Activated CD8-positive, alpha-beta T cell treated with anti-CD3 and anti-CD28 coated beads for 36 hours (primary cell): ENCODE measurements around the gene ADA. TPM values are rescaled to one million over a fixed set of nuclear protein-coding genes. Genes with fewer than 3 reads are reported as not detected.

ENCODE experiments used
- ATAC-seq: fragments of 200-7000 bp; cut with Tn5 transposase; one replicate; pipeline ENCODE4 v1.10.0; 2021; ENCODE audit warnings: mild to moderate bottlenecking, moderate library complexity
- CTCF ChIA-PET: fragments of 350-600 bp; sonication (Branson Sonifier 250); formaldehyde crosslinking; loops from one replicate; lab custom pipeline; 2021; ENCODE audit warnings: antibody characterized with exemption; lab: Charles Lee
- POLR2A ChIA-PET: fragments of 350-600 bp; sonication (Branson Sonifier 250); formaldehyde crosslinking; loops from one replicate; lab custom pipeline; 2021; ENCODE audit warnings: antibody characterized with exemption; lab: Charles Lee
- DNase-seq: peaks from one replicate; pipeline ENCODE4 v3.0.0-alpha.2; 2020
- H3K27ac Mint-ChIP-seq: one replicate; pipeline ENCODE4 v1.8.0; 2021; ENCODE audit warnings: mild to moderate bottlenecking, mixed read lengths
- H3K27me3 Mint-ChIP-seq: one replicate; pipeline ENCODE4 v1.8.0; 2021; ENCODE audit warnings: mixed read lengths
- H3K36me3 Mint-ChIP-seq: one replicate; pipeline ENCODE4 v1.8.0; 2021; ENCODE audit warnings: low read depth, mixed read lengths
- H3K4me1 Mint-ChIP-seq: one replicate; pipeline ENCODE4 v1.8.0; 2021; ENCODE audit warnings: low read depth, mixed read lengths
- H3K4me3 Mint-ChIP-seq: one replicate; pipeline ENCODE4 v1.8.0; 2021; ENCODE audit warnings: mild to moderate bottlenecking, moderate library complexity, mixed read lengths
- H3K9me3 Mint-ChIP-seq: one replicate; pipeline ENCODE4 v1.8.0; 2021; ENCODE audit warnings: mixed read lengths
- intact Hi-C: fragments of 100-400 bp; cut with micrococcal nuclease; formaldehyde crosslinking; loops from one replicate; pipeline ENCODE4 v1.10.0; 2022
- total RNA-seq, 2 experiments: library from RNA; stranded (reverse); gene quantifications; one replicate each; pipeline ENCODE4 v1.2.3, GENCODE V29; 2021
- TF ChIP-seq, protein P1 (sequence below): fragments of 200-600 bp; IDR thresholded peaks from one replicate; pipeline ENCODE4 v1.8.0; 2022; ENCODE audit warnings: antibody characterized with exemption, mild to moderate bottlenecking

The ADA gene
- total RNA-seq, 2 experiments from 2014 or later = 32.8 to 36.7 TPM

DNA sequence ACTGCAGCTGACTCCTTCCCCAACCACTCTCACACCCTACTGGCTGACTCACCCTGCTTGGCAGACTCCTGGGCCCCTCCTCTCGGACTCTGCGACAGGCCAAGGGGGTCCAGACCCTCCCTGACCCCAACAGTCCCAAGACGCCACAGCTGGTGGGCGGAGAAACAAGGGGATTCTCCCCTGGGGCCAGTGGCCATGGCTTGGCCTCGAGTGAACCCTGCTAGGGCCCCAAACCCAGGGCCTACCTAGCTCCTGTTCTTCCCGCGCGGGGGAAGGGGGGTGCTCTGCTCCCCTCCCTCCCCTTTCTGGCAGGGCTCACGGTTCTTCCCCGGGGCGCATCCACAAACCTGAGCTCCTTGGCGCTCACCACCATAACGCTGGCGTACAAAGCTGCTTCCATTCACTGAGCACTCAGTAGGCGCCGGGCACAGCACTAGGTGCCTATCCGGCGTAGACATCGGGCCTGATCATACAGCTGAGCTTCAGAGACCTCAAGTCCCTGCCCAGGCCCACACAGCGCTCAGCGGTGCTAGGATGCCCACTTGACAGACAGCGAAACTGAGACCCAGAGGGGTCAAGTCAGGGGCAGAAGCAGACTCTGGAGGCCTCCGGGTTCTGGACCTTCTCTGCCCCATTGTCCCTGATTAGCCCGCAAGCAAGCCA, 597 bp downstream of the ADA start:
- Mint-ChIP-seq H3K36me3 (no peaks in the 10 kb centered on the region), H3K9me3 (no peaks in the 10 kb centered on the region), H3K27me3 (no peaks in the 10 kb centered on the region), H3K4me1 (peaks cover 39% of the 10 kb centered on the region), H3K27ac (peak overlapping the region; percentile 75), H3K4me3 (peak overlapping the region; percentile 75)
- ATAC-seq (peak; percentile 52), DNase-seq (peak; percentile 61)
- CTCF ChIA-PET = interaction anchor here (1.0 to 4.3 kb wide), 2 partner anchors 33 to 434 kb away, joined by 4 to 32 read pairs; no protein-coding TSS in a partner anchor
- intact Hi-C loops = no loop called here
- TF ChIP-seq, protein P1, sequence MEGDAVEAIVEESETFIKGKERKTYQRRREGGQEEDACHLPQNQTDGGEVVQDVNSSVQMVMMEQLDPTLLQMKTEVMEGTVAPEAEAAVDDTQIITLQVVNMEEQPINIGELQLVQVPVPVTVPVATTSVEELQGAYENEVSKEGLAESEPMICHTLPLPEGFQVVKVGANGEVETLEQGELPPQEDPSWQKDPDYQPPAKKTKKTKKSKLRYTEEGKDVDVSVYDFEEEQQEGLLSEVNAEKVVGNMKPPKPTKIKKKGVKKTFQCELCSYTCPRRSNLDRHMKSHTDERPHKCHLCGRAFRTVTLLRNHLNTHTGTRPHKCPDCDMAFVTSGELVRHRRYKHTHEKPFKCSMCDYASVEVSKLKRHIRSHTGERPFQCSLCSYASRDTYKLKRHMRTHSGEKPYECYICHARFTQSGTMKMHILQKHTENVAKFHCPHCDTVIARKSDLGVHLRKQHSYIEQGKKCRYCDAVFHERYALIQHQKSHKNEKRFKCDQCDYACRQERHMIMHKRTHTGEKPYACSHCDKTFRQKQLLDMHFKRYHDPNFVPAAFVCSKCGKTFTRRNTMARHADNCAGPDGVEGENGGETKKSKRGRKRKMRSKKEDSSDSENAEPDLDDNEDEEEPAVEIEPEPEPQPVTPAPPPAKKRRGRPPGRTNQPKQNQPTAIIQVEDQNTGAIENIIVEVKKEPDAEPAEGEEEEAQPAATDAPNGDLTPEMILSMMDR = no peak
- POLR2A ChIA-PET = interaction anchor here (0.9 to 1.5 kb wide), 5 partner anchors 8 to 439 kb away, joined by 3 to 7 read pairs (median 3); partner anchors contain the start of gene YWHAB

DNA sequence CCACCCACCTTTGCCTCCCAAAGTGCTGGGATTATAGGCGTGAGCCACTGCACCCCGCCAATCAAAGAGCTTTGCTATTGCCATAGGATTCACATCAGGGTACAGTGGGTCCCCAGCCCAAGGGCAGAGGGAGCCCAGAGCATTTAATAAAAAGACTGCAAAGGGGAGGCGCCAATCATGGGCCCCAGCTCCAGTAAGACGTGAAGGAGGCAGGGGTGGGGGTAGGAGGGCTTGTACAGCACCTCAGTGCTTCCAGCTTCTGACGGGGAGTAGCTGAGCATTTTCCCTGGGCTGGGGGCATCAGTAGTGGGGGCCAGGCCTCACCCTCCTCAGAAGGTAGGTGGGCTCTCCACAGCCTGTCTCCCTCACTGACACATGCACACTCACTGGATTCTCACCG, 1.5 kb downstream of the ADA start:
- Mint-ChIP-seq H3K27me3 (no peaks in the 10 kb centered on the region), H3K4me1 (peaks cover 45% of the 10 kb centered on the region), H3K9me3 (no peaks in the 10 kb centered on the region), H3K4me3 (peak overlapping the region; percentile 75), H3K27ac (no peak overlapping the region), H3K36me3 (no peaks in the 10 kb centered on the region)
- ChIA-PET CTCF (interaction anchor here (1.8 to 4.3 kb wide), 2 partner anchors 34 to 39 kb away, joined by 10 to 32 read pairs; no protein-coding TSS in a partner anchor), POLR2A (interaction anchor here (0.6 to 1.6 kb wide), 5 partner anchors 8 to 236 kb away, joined by 3 read pairs; partner anchors contain the start of gene YWHAB)
- TF ChIP-seq, protein P1 = no peak
- DNase-seq (no peak), ATAC-seq (no peak)
- intact Hi-C loops = no loop called here

DNA sequence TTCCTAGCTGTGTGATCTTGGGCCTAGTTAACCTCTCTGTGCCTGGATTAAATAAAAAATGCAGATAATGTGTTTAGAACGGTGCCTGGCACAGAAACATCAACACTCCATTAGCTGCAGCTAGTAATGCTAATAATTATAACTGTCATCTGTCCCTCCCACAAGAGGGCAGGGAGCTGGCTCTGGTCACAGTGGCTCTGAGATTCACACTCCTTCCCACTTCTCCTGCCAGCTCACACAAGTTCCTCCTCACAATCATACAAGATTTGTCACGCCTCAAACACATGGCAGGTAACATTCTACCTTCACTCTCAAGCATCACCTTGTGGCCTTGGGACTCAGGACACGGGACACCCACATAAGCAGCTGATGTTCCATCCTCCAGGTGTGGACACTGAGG, 2.4 kb downstream of the ADA start:
- no peaks in the 10 kb centered on the region for H3K36me3 Mint-ChIP-seq
- ATAC-seq = no peak
- H3K4me3 Mint-ChIP-seq = no peak overlapping the region
- H3K4me1 Mint-ChIP-seq = peaks cover 53% of the 10 kb centered on the region
- intact Hi-C loops = no loop called here
- ChIA-PET CTCF (interaction anchor here (1.8 to 4.3 kb wide), 2 partner anchors 35 to 38 kb away, joined by 10 to 32 read pairs; no protein-coding TSS in a partner anchor), POLR2A (interaction anchor here (0.6 to 1.6 kb wide), 4 partner anchors 9 to 439 kb away, joined by 3 read pairs; partner anchors contain the start of genes OSER1 and YWHAB)
- no peaks in the 10 kb centered on the region for H3K27me3 Mint-ChIP-seq
- H3K9me3 Mint-ChIP-seq = no peaks in the 10 kb centered on the region
- TF ChIP-seq, protein P1 = no peak
- no peak overlapping the region for H3K27ac Mint-ChIP-seq
- no peak for DNase-seq

DNA sequence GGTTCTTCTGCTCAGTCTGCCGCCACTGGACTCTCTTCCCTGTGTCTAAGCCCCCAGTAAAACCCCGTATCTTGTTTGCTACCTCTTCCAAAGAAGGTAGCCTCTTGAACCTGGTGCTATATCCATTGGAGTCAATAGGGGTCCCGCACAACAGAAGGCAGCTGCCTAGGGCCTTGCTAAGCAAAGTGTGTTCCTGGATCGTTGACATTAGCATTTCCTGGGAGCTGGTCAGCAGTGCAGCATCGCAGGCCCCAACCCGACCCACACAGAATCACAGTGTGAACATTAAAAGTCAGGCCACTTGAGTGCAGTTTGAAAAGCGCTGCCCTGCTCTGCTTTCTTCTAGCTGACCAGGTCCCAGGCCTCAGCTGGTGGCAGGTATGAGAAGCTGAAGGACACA, 2.9 kb downstream of the ADA start:
- intact Hi-C loops = no loop called here
- Mint-ChIP-seq H3K36me3 (no peaks in the 10 kb centered on the region), H3K4me1 (peaks cover 58% of the 10 kb centered on the region), H3K4me3 (no peak overlapping the region), H3K27ac (no peak overlapping the region), H3K27me3 (no peaks in the 10 kb centered on the region), H3K9me3 (no peaks in the 10 kb centered on the region)
- ATAC-seq = no peak
- TF ChIP-seq, protein P1 = no peak
- CTCF ChIA-PET = interaction anchor here (1.8 to 4.3 kb wide), 2 partner anchors 36 to 38 kb away, joined by 10 to 32 read pairs; no protein-coding TSS in a partner anchor
- POLR2A ChIA-PET = interaction anchor here (0.7 kb wide), 1 partner anchor 439 kb away, joined by 3 read pairs; the partner anchor contains the start of gene OSER1
- DNase-seq = no peak

DNA sequence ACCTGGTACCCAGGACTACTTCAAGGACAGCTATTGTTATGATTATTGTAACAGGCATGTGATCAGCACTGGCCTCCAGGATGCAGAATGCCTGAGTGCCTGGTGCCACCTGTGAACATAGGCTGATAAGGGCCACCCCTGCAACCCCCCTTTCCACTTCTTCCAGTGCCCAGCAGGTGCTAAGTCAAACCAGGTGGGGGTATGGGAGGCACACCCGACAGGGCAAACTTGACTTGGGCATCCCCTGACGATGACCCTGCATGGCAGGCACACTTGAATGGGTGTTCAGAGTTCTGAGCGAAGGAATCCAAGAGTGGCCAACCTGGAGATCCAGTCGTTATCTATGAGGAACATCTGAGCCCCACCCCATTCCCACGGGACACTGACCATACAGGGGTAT, 3.4 kb downstream of the ADA start:
- DNase-seq (no peak), ATAC-seq (no peak)
- Mint-ChIP-seq H3K9me3 (no peaks in the 10 kb centered on the region), H3K36me3 (no peaks in the 10 kb centered on the region), H3K27me3 (no peaks in the 10 kb centered on the region), H3K4me1 (peaks cover 61% of the 10 kb centered on the region), H3K4me3 (no peak overlapping the region), H3K27ac (no peak overlapping the region)
- TF ChIP-seq, protein P1 = no peak
- intact Hi-C loops = no loop called here
- ChIA-PET CTCF (interaction anchor here (4.3 kb wide), 1 partner anchor 36 kb away, joined by 32 read pairs; no protein-coding TSS in a partner anchor), POLR2A (no interaction called here)
